SJCRH30 (cell line): ENCODE measurements around the gene KLK15. TPM values are rescaled to one million over a fixed set of nuclear protein-coding genes. Genes with fewer than 3 reads are reported as not detected.
"Not testable (repeated sequence)": the region's sequence is repeated elsewhere in the genome, so short reads cannot be mapped to it uniquely, and the experiment has no call there.

Experiments used
- DNase-seq, 2 experiments: peaks; one replicate each; pipeline ENCODE4 v3.0.0-alpha.2; 2015 to 2020
- H3K27ac ChIP-seq: fragments of 250-450 bp; sonication (Bioruptor Pico); 2 replicates; pipeline ENCODE4 v1.5.1; 2020; ENCODE audit warnings: mild to moderate bottlenecking, moderate library complexity
- H3K27me3 ChIP-seq: fragments of 250-450 bp; sonication (Bioruptor Pico); 2 replicates; pipeline ENCODE4 v1.5.1; 2020; ENCODE audit warnings: mild to moderate bottlenecking, moderate library complexity
- H3K36me3 ChIP-seq: fragments of 250-450 bp; sonication (Bioruptor Pico); 2 replicates; pipeline ENCODE4 v1.5.1; 2020; ENCODE audit warnings: mild to moderate bottlenecking, moderate library complexity
- H3K4me1 ChIP-seq: fragments of 250-450 bp; sonication (Bioruptor Pico); 2 replicates; pipeline ENCODE4 v1.5.1; 2020; ENCODE audit warnings: mild to moderate bottlenecking, moderate library complexity
- H3K4me3 ChIP-seq: fragments of 250-450 bp; sonication (Bioruptor Pico); 2 replicates; pipeline ENCODE4 v1.5.1; 2020; ENCODE audit warnings: mild to moderate bottlenecking, moderate library complexity
- H3K9me3 ChIP-seq: fragments of 250-450 bp; sonication (Bioruptor Pico); replicated peaks from 2 replicates; pipeline ENCODE4 v1.5.1; 2020; ENCODE audit warnings: mild to moderate bottlenecking, moderate library complexity
- total RNA-seq: library from RNA; depleted of rRNA; stranded (reverse); fragments of >200 nt; shearing (Covaris generic); gene quantifications from 2 replicates; pipeline ENCODE4 v1.2.3, GENCODE V29; 2014; rRNA removed

Gene KLK15
- total RNA-seq, 1 experiment from 2014 or later, result not detected

DNA sequence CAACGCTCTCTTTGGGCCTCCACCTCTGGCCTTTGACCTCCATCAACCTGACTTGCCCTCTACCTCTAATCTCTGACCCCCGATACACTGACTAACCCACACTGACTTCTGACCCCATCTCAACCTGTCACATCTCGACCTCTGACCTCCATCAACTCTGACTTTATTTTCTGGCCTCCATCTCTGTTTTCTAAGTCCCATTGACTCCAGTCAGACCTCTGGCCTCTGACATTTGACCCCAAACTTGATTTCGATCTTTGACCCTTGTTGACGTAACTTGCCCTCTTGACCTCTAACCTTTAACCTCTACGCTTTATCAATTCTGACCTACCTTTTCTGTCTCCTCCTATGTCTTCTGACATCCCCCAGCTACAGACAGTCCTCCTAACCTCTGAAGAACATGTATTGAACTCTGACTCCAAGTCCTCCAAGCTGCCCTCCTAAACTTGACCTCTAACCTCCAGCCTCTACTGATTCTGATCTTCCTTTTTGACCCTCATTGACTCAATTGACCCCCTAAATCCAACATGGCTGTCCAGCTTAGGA, 42.4 kb downstream of the KLK15 start:
- no peaks in the 10 kb centered on the region for H3K9me3 ChIP-seq
- no peaks in the 10 kb centered on the region for H3K4me1 ChIP-seq
- H3K4me3 ChIP-seq, result no peak overlapping the region
- H3K36me3 ChIP-seq, result no peaks in the 10 kb centered on the region
- H3K27me3 ChIP-seq, result no peaks in the 10 kb centered on the region
- no peak overlapping the region for H3K27ac ChIP-seq
- no peak for DNase-seq

DNA sequence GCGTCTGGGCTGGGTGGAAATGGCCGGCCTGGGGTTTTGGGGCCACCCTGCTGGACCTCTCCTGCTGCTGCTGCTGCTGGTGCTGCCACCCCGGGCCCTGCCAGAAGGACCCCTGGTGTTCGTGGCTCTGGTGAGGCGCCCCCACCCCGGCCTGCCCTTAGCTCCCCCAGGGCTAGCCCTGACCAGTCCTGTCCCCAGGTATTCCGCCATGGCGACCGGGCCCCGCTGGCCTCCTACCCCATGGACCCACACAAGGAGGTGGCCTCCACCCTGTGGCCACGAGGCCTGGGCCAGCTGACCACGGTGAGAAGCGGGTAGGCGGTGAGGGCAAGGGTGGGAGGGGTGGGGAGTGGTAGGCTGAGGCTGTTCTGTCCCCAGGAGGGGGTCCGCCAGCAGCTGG, 43.0 kb downstream of the KLK15 start, which contains the start of gene ACP4:
ACP4 (plus strand) TSS at position 20 of the 400 bp plus-strand sequence; CDS start at position 20, 0 bp downstream.
- no peak within 1 kb of the TSS for H3K4me3 ChIP-seq
- no peak for DNase-seq

DNA sequence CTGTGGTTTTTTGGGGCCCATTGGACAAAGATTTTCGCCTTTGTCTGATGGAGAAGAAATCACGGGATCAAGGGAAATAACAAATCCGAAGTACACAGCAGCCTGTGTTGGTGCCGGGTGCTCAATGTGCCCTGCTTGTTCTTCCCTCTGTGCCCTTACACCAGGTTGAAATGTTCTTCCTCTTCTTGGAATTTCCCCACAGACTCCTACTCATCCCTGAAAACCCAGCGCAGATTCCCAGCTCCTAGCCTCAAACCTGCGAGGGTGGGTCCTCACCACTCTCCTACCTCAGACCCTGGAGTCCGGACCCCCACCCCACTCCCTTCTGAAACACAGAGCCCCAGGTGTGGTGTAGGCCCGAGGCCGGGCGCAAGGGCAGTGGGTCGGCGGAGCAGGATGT, 48.0 kb downstream of the KLK15 start:
- Histone ChIP-seq H3K27me3 (no peaks in the 10 kb centered on the region), H3K9me3 (no peaks in the 10 kb centered on the region), H3K4me1 (peaks cover 3% of the 10 kb centered on the region), H3K36me3 (no peaks in the 10 kb centered on the region), H3K4me3 (no peak overlapping the region), H3K27ac (no peak overlapping the region)
- no peak for DNase-seq

More for the DNA sequence above, 43.0 kb downstream of the KLK15 start, which contains the start of gene ACP4:
- Histone ChIP-seq H3K36me3 (no peaks in the 10 kb centered on the region), H3K27ac (no peak within 1 kb of the TSS), H3K4me1 (no peaks in the 10 kb centered on the region), H3K9me3 (no peaks in the 10 kb centered on the region), H3K27me3 (no peaks in the 10 kb centered on the region)

DNA sequence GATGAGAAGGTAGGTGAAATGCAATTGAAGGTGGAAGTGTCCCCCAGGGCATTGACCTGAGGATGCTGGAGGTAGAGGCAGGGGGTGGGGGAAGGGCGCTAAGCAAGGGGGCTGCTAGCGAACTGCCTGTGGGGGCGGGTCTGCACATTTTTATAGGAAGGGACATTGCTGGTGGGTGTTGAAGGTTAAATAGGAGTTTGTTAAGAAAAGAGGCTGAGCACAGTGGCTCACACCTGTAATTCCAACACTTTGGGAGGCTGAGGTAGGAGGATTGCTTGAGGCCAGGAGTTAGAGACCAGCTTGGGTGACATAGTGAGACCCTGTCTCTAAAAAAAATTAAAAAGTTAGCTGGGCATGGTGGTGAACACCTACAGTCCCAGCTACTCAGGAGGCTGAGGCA, 48.7 kb downstream of the KLK15 start:
- Histone ChIP-seq H3K27me3 (0 out of 2 replicates have a peak, but pooled peaks cover 4% of the 10 kb centered on the region), H3K27ac (no peak overlapping the region), H3K36me3 (no peaks in the 10 kb centered on the region), H3K4me1 (peaks cover 3% of the 10 kb centered on the region), H3K4me3 (no peak overlapping the region), H3K9me3 (no peaks in the 10 kb centered on the region)
- no peak for DNase-seq

DNA sequence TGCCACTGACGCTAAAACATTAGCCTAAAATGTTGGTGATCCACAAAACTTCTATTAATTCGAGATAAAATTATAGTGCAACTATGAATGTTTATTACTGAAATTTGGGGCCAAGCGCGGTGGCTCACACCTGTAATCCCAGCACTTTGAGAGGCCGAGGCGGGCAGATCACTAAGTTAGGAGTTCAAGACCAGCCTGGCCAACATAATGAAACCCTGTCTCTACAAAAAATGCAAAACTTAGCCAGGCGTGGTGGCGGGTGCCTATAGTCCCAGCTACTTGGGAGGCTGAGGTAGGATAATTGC, 49.6 kb downstream of the KLK15 start:
- not testable (repeated sequence) for H3K27me3 ChIP-seq, H3K9me3 ChIP-seq, H3K27ac ChIP-seq, H3K4me3 ChIP-seq, DNase-seq, H3K36me3 ChIP-seq, H3K4me1 ChIP-seq

DNA sequence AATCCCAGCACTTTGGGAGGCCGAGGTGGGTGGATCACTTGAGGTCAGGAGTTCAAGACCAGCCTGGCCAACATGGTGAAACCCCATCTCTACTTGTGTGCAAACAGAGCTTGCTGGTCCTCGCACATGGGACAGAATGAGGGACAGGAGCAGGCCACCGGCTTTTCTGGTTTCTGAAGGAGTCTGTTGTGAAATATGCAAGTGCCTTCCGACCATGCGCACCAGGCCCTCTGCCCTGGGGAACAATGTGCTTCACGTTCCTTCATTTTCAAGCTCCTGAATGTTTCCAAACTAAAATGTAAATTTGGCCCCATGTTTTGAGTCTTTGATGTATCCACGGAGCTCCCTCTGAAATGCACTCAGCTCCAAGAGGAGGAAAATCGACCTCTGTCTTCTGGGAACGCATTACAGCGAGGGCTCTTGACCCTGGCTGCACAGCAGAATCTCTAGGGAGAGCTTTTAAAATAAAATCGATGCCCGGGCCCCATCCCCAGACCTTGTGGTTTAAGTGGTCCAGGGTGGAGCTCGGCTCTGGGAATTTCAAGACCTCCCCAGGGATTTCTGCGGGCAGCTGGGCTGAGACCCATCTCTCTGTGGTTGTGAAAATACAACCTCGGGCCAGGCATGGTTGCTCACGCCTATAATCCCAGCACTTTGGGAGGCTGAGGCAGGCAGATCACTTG, 52.5 kb downstream of the KLK15 start:
- Histone ChIP-seq H3K9me3 (no peaks in the 10 kb centered on the region; the same call in 1 of the 2 replicates), H3K4me3 (no peak overlapping the region), H3K27me3 (peaks cover 22% of the 10 kb centered on the region), H3K36me3 (no peaks in the 10 kb centered on the region), H3K27ac (no peak overlapping the region), H3K4me1 (peaks cover 3% of the 10 kb centered on the region)
- DNase-seq, result peak; percentile 67 to 74

DNA sequence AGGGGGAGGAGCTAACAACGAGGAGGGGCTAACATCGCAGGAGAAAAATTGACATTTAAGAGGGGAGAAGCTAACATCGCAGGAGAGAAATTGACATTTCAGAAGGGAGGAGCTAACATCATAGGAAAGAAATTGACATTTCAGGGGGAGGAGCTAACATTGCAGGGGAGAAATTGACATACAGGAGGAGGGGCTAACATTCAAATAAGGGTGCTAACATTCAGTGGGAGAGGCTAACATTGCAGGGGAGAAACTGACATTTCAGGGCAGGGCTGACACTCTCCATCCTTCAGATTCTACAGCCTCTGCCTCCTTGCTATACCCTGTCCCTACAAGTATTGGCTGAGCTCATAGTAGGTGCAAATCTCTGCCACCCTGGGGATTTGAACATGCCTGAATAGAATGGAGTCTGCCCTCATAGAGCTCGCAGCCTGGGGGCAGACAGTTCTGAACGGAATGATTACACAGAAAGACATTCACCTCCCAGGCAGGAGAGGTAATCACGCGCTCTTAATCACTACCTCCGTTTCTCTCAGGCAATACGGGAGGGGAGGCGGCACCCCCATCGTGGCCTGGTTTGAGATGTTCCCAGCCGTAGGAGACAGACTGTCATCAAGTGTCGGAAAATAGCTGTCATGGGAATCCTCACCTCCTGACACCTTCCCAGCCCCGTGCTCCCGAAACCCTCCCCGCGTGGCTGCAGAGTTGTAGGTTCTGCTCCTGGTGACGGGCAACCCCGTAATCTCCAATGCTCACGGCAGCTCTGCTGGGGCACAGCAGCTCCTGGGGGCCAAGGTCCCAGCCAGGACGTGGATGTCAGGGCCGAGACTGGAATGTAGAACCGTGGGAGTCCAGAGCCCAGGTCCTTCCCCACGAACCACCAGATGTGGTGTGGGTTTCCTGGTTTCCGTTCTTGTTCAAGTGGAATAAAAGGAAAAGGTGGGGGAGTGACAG, 53.6 kb downstream of the KLK15 start:
- H3K36me3 ChIP-seq, result no peaks in the 10 kb centered on the region
- H3K4me1 ChIP-seq, result peaks cover 3% of the 10 kb centered on the region
- H3K27ac ChIP-seq, result no peak overlapping the region
- H3K9me3 ChIP-seq, result no peaks in the 10 kb centered on the region; the same call in 1 of the 2 replicates
- H3K27me3 ChIP-seq, result peaks cover 22% of the 10 kb centered on the region
- no peak overlapping the region for H3K4me3 ChIP-seq
- no peak for DNase-seq

DNA sequence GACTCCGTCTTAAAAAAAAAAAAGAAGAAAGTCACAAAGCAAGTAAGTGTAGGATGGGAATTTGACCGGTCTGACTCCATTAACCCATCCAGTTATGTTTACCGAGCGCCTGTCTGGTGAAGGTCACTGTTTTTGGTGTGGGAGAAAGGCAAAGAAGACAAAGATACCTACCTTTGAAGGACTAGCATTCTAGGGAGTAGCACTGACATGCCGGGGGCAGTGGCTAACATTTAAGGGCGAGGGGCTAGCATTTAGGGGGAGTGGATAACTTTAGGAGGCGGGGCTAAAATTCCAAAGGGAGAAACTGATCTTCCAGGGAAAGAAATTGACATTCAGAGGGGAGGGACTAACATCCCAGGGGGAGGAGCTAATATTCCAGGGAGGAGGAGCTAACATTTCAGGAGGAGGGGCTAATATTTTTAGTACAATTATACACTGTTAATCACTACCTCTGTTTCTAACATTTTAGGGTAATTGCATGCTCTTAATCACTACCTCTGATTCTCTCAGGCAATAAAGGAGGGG, 54.4 kb downstream of the KLK15 start:
- no peak overlapping the region for H3K4me3 ChIP-seq
- H3K27me3 ChIP-seq, result peaks cover 22% of the 10 kb centered on the region
- no peak overlapping the region for H3K27ac ChIP-seq
- no peaks in the 10 kb centered on the region for H3K36me3 ChIP-seq
- H3K4me1 ChIP-seq, result peaks cover 3% of the 10 kb centered on the region
- H3K9me3 ChIP-seq, result no peaks in the 10 kb centered on the region; the same call in 1 of the 2 replicates
- no peak for DNase-seq

DNA sequence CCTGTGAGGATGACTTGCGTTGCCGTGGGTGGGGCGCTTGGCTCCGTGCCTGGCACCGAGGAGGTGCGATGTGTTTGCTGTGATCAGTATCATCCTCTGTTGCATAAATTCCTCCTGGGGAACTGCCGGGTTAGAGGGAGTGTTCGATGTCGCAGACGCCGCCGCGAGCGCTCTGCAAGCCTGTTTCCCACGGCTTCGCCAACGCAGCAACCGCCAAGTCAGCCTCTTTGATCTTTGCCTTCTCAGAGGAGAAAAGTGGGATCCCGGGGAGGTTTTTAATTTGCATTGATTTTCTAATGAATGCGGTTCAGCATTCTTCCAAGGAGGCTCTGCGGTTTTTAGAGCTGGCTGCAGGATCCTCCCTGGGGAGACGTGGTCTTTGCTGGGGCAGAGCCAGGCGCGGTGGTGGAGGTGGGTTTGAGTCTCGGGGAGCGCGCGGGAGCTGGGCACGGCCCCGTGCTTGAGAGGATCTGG, 55.5 kb downstream of the KLK15 start:
- no peak for DNase-seq
- H3K36me3 ChIP-seq, result no peaks in the 10 kb centered on the region
- no peaks in the 10 kb centered on the region; the same call in 1 of the 2 replicates for H3K4me1 ChIP-seq
- H3K4me3 ChIP-seq, result no peak overlapping the region
- peaks cover 22% of the 10 kb centered on the region for H3K27me3 ChIP-seq
- H3K9me3 ChIP-seq, result no peaks in the 10 kb centered on the region; the same call in 1 of the 2 replicates
- H3K27ac ChIP-seq, result no peak overlapping the region

DNA sequence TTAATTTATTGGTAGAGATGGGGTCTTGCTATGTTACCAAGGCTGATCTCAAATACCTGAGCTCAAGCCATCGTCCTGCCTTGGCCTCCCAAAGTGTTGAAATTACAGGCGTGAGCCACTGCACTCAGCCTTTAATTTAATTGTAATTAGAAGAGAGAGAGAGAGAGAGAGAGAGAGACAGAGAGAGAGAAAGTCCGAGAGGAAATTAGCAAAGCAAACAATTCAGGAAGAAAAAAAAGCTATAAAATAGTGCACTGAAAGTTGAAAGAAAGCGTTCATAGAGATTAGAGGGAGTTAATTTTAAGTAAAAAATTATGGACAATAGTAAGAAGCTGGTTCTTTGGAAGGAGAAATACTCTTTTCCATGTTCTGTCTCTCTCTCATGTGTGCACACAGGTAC, 56.1 kb downstream of the KLK15 start:
- no peak for DNase-seq
- peaks cover 22% of the 10 kb centered on the region for H3K27me3 ChIP-seq
- H3K4me3 ChIP-seq, result no peak overlapping the region
- peaks cover 3% of the 10 kb centered on the region; the same call in 1 of the 2 replicates for H3K9me3 ChIP-seq
- no peaks in the 10 kb centered on the region; the same call in 1 of the 2 replicates for H3K4me1 ChIP-seq
- H3K27ac ChIP-seq, result no peak overlapping the region
- H3K36me3 ChIP-seq, result no peaks in the 10 kb centered on the region

DNA sequence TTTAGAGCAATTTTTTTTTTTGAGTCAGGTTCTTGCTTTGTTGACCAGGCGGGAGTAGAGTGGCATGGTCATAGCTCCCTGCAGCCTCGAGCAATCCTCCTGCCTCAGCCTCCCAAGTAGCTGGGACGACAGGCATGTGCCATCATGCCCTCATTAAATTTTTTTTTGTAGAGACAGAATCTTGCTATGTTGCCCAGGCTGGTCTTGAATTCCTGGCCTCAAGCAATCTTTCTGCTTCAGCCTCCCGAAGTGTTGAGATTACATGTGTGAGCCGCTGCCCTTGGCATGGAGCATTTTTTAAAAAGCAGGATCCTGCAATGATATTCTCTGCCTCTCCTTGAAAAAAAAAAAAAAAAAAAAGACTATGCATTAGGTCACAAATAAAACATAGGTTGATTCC, 57.2 kb downstream of the KLK15 start:
- Histone ChIP-seq H3K4me3 (no peak overlapping the region), H3K27me3 (peaks cover 22% of the 10 kb centered on the region)

More for the DNA sequence above, 57.2 kb downstream of the KLK15 start:
- H3K27ac ChIP-seq, result no peak overlapping the region
- DNase-seq, result no peak
- no peaks in the 10 kb centered on the region for H3K36me3 ChIP-seq
- H3K4me1 ChIP-seq, result no peaks in the 10 kb centered on the region; the same call in 1 of the 2 replicates
- peaks cover 3% of the 10 kb centered on the region; the same call in 1 of the 2 replicates for H3K9me3 ChIP-seq

Other genes with a start within 250 kb of the KLK15 start
- gene SYT3, start 193.7 kb downstream of the KLK15 start, total RNA-seq, result 1.5 and 1.8 TPM in 2 replicates
- gene C19orf81, start 184.1 kb downstream of the KLK15 start, total RNA-seq, result not detected in 2 replicates
- gene SHANK1, start 113.8 kb downstream of the KLK15 start, total RNA-seq, result not detected in 2 replicates
- 2.0 and 3.0 TPM in 2 replicates for gene CLEC11A, start 110.2 kb downstream of the KLK15 start, total RNA-seq
- not detected in 2 replicates for gene GPR32, start 63.1 kb downstream of the KLK15 start, total RNA-seq
- not detected in 2 replicates for gene ACP4, start 43.2 kb downstream of the KLK15 start, total RNA-seq
- 0.13 and 0.18 TPM in 2 replicates for gene KLK1, start 9.8 kb downstream of the KLK15 start, total RNA-seq
- gene KLK3, start 21.3 kb upstream of the KLK15 start, total RNA-seq, result not detected in 2 replicates
- gene KLK2, start 39.9 kb upstream of the KLK15 start, total RNA-seq, result not detected in 2 replicates
- 0.32 and 0.48 TPM in 2 replicates for gene KLK4, start 77.8 kb upstream of the KLK15 start, total RNA-seq
- gene KLK5, start 119.5 kb upstream of the KLK15 start, total RNA-seq, result not detected in 2 replicates
- gene KLK6, start 136.0 kb upstream of the KLK15 start, total RNA-seq, result not detected in 2 replicates
- gene KLK7, start 150.3 kb upstream of the KLK15 start, total RNA-seq, result not detected in 2 replicates
- not detected in 2 replicates for gene KLK8, start 168.0 kb upstream of the KLK15 start, total RNA-seq
- gene KLK10, start 186.1 kb upstream of the KLK15 start, total RNA-seq, result not detected in 2 replicates
- not detected in 2 replicates for gene KLK11, start 193.0 kb upstream of the KLK15 start, total RNA-seq
- gene KLK12, start 201.4 kb upstream of the KLK15 start, total RNA-seq, result not detected in 2 replicates
- not detected in 2 replicates for gene KLK13, start 231.5 kb upstream of the KLK15 start, total RNA-seq
- not detected in 2 replicates for gene KLK14, start 249.3 kb upstream of the KLK15 start, total RNA-seq